ENCODE results near the gene TNFRSF12A.

Gene TNFRSF12A

GRCh38 chr16:2986623-2987188 is 33.5 kb upstream of the TNFRSF12A start:
- no peak for DNase-seq

GRCh38 chr16:2987286-2987685 is 32.9 kb upstream of the TNFRSF12A start:
- DNase-seq, result no peak

GRCh38 chr16:2987833-2988232 is 32.3 kb upstream of the TNFRSF12A start:
- no peak for DNase-seq

GRCh38 chr16:2988590-2989099 is 31.5 kb upstream of the TNFRSF12A start:
- no peak for DNase-seq

DNA sequence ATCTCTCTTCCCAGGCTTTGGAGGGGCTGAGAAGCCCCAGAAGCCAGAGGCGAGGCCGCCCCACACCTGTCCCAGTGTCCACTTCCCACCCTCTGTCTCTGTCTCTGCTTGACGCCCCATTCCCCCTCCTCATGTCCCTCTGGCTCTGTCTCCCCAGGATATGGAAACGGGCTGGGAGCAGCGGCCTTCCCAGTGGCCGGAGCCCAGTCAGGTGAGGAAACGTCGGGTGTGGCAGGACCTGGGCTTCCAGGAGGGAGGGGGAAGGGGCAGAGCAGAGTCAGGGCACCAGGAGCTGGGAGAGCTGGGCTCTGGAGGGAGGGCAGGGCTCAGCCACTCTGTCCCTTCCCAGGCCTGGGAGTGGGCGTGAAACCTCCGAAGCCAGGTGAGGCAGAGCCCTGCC is 29.3 kb upstream of the TNFRSF12A start:
- no peak for DNase-seq

DNA sequence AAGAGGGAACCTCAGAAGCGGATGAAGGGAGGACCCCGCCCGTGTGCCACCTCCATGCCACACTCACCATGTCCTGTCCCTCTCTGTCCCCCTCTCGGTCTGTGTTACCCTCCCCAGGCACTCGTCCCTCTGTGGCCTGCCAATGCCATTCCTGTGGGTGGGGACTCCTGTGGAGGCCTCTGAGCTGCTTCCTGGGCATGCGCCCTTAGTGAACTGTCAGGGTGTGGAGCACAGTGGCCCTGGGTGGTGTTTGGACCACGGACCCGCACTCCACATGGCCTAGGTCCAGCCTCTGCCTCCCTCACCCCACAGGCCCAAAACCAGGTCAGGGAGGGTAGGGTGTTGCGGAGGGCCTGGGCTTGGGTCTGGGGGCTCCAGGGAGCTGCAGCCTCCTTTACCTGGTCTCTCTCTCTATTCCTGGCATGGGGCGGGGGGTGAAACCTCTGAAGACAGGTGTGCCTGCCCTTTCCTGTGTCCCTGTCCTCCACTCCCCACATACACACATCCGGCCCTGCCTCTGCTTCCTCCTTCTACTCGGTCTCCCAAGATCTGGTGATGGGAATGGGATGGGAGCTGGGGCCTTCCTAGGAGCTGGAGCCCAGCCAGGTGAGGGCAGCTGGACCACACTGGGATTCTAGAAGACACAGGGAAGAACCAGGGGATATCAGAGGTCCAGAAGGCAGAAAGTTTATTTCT is 28.5 kb upstream of the TNFRSF12A start:
- DNase-seq, result no peak

GRCh38 chr16:2992383-2993081 is 27.6 kb upstream of the TNFRSF12A start:
- no peak for DNase-seq

DNA sequence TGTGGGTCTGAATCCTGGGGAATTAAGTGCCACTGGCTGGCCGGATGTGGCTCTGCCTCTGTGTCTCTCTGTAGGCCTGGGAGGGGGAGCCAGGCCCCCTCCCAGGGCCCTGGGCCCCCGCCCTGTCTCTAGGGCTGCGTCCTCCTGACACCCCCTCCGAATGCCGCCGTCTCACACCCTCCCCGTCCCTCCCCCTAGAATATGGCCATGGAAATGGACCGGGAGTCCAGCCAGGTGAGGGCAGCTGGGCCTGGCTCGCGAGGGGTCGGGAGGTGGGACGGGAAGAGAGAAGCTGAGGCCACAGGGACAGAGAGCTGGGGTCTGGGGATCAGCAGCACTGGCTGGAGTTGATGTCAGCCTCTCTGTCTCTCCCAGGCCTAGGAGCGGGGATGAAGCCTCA is 23.9 kb upstream of the TNFRSF12A start:
- no peak for DNase-seq

GRCh38 chr16:2999929-3000328 is 20.2 kb upstream of the TNFRSF12A start:
- no peak for DNase-seq

GRCh38 chr16:3000540-3000939 is 19.6 kb upstream of the TNFRSF12A start:
- DNase-seq, result no peak

GRCh38 chr16:3001316-3001715 is 18.9 kb upstream of the TNFRSF12A start:
- no peak for DNase-seq

DNA sequence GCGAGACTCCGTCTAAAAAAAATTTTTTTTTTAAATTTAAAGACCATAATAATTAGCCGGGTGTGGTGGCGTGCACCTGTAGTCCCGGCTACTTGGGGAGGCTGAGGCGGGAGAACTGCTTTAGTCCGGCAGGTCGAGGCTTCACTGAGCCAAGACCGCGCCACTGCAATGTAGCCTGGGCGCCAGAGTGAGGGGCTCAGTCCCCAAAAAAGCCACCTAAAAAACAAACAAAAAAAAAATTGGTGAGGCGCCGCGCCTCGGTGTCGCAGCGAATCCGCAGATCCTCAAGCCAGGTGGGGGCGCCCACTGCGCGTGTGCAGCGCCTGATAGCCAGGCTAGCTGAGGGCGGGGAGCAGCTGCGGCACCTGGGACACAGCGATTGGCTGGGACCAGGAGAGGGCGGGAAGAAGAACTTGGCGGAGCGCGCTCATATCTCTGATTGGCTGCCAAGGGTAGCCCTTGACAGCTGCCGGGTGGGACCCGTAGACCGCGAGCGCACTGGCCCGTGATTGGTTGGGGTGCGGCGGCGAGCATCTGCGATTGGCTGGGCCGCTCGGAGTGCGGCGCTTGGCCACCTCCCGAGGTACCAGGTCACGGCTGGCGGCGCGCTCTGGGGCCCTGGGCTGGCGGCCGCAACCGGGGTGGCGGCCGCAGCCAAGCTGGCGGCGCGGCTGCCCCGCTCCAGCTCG is 16.4 kb upstream of the TNFRSF12A start:
- DNase-seq, result peak; percentile 96

DNA sequence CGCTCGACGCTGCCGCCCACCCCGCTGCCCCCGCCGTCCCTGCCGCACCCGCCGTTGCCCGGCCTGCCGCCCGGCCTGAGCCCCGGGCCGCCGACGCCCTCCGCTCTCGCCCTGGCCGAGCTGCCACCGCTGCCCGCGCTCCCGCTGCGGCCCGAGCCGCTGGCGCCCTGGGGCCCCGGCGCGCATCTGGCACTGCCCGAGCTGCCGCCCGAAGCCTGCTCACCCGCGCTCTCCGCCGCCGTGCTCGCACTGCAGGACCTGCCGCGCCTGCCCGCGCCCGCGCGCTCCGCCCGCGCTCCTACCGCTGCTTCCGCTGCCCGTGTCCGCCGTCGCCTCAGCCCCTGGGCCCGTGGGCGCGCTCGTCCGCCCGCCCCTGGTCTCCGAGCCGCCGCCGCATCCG is 15.8 kb upstream of the TNFRSF12A start:
- DNase-seq, result no peak

GRCh38 chr16:3004781-3005284 is 15.3 kb upstream of the TNFRSF12A start:
- no peak for DNase-seq

DNA sequence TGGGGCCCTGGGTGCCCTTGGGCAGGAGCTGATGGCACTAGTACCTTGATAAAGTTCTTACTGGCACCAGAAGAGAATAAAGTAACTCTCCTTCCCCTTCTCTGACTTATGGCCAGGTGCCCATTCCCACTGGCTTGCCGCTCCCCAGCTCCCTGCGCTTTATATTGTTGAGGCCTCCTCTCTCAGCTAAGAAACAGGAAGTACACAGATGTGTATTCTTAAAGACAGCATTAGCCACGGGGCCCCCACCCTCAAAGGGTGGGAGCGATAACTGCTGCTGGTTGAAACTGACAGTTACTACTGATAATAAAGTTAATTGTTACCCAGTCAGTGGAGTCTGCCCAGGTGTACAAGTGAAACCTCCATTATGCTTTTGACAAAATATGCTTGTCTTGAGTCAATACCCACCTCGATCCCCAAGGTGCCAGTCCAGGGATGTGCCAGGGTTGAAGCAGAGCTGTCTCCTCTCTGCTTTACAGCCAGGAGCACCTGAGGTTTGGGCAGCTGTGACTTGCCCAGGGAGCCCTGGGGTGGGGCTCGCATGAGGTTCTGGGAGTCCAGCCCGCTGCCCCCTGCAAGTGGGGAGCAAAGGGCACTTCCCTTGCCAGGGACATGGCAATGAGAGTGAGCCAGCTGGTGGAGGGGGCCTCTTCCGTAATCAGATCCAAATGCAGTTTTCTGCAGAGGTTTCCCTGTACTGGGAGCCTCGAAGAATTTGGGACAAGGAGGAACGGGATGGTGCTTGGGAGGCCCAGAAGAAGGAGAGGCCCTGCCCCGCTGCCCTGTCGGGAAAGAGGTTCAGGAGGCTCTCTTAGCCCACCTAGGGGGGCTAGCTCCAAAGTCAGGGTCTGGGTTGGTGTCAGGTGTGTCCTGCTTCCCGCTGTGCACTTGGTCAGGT is 12.9 kb upstream of the TNFRSF12A start:
- no peak for DNase-seq

GRCh38 chr16:3007957-3008689 is 12.0 kb upstream of the TNFRSF12A start:
- DNase-seq, result no peak

DNA sequence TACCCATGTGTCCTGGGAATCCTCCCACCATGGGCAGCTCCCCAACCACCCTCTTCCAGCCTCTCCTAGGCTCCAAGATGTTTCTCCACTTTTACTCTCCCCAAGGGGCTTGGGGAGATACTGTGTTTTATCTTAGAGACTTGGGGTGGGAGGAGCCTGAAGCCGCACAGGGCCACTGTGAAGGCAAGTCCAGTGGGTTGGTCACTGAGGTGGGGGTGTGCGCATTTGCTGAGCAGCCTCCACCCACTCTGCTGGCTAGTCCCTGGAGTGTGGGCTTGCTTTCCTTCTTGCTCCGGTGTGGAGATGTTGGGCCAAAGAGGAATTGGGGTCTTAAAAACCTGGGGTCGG is 11.5 kb upstream of the TNFRSF12A start:
- DNase-seq, result no peak

DNA sequence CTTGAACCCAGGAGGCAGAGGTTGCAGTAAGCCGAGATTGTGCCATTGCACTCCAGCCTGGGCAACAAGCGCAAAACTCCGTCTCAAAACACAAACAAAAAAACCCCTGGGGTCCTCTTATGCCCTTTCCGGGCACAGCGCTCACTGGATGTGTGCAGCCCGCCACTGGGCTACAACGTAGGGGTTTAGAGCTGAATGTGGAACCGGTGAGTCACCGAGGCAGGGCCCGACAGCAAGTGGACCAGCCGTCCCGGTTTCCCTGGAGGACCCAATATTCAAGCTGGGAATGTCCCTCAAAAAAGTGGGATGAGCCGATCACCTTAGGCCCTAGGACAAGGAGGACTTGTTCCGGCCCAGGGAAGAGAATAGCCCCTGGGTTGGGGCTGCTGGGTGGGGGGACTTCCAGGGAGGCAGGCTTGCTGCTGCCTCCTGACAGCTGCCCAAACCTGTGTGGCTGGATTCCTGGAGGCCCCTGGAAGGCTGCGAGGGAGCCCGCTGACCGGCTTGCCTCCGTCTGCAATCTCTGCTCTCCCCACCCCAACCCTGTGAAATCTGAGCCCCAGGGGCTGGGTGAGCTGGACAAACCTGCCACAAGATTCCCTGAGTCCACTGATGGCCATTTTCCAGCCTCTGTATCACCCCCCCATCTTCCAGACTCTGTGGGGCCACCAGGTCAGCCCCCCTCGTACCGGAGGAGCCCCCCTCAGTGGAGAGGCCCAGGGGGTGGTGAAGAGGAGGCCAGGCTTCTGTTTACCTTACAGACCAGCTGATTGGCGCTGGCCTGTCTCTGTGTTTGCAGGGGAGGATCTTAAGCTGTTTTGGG is 10.4 kb upstream of the TNFRSF12A start:
- DNase-seq, result no peak

DNA sequence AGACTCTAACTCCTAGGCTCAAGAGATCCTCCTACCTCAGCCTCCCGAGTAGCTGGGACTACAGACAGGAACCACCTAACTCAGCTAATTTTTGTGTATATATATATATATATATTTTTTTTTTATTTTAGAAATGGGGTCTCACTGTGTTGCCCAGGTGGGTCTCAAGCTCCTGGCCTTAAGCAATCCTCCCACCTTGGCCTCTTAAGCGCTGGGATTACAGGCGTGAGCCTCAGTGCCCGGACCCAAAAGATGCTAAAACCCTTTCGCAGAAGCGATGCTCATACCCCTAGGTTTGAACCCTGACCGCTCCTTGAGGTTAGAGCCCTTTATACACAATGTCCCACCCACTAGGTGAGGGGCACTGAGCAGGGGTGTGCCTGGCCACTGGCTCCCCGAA is 9.7 kb upstream of the TNFRSF12A start:
- no peak for DNase-seq

- no peak for DNase-seq
Measured at GRCh38 chr16:3012246-3012645, 7.9 kb upstream of the TNFRSF12A start.
